Astrocyte (in vitro differentiated cells and primary cell): Measurements from ENCODE around the gene LRPPRC. TPM values are rescaled to one million over a fixed set of nuclear protein-coding genes. Genes with fewer than 3 reads are reported as not detected.

ENCODE experiments used
- DNase-seq: peaks from one replicate; pipeline ENCODE4 v3.0.0-alpha.2; 2010; ENCODE audit warnings: low read depth
- FAIRE-seq: peaks from 2 replicates; lab custom pipeline; 2011; peaks lifted over from hg19 to GRCh38; lab: Jason Lieb, UNC
- H2AFZ ChIP-seq: 2 replicates; pipeline ENCODE4 v1.6.0; 2012; ENCODE audit warnings: low read depth, low read length, inconsistent platforms
- H3K27ac ChIP-seq: 2 replicates; pipeline ENCODE4 v1.5.1; 2011; ENCODE audit warnings: low read depth, low read length, inconsistent platforms
- H3K27me3 ChIP-seq: 2 replicates; pipeline ENCODE4 v1.6.0; 2011; ENCODE audit warnings: low read length, inconsistent platforms; ENCODE audit not compliant: insufficient read depth
- H3K36me3 ChIP-seq: 2 replicates; pipeline ENCODE4 v1.5.1; 2011; ENCODE audit warnings: low read length, inconsistent platforms; ENCODE audit not compliant: insufficient read depth
- H3K4me1 ChIP-seq: 2 replicates; pipeline ENCODE4 v1.5.1; 2011; ENCODE audit warnings: low read length, inconsistent platforms; ENCODE audit not compliant: insufficient read depth
- H3K4me2 ChIP-seq: 2 replicates; pipeline ENCODE4 v1.6.0; 2012; ENCODE audit warnings: low read length, inconsistent platforms
- H3K4me3 ChIP-seq: 2 replicates; pipeline ENCODE4 v1.5.1; 2011; ENCODE audit warnings: low read depth, mild to moderate bottlenecking, low read length, inconsistent platforms; ENCODE audit not compliant: insufficient read depth
- H3K79me2 ChIP-seq: 2 replicates; pipeline ENCODE4 v1.6.0; 2012; ENCODE audit warnings: mild to moderate bottlenecking, low read length, inconsistent platforms; ENCODE audit not compliant: insufficient read depth
- H3K9ac ChIP-seq: 2 replicates; pipeline ENCODE4 v1.6.0; 2012; ENCODE audit warnings: mild to moderate bottlenecking, low read length, inconsistent platforms
- H3K9me3 ChIP-seq: 2 replicates; pipeline ENCODE4 v1.5.1; 2012; ENCODE audit warnings: low read depth, mild to moderate bottlenecking, low read length, inconsistent platforms; ENCODE audit not compliant: insufficient read depth
- H4K20me1 ChIP-seq: 2 replicates; pipeline ENCODE4 v1.6.0; 2012; ENCODE audit warnings: low read length, inconsistent platforms; ENCODE audit not compliant: insufficient read depth
- H3K27ac Mint-ChIP-seq: one replicate; pipeline ENCODE4 v1.8.0; 2021; ENCODE audit warnings: mild to moderate bottlenecking, mixed read lengths; ENCODE audit not compliant: unreplicated experiment
- H3K27me3 Mint-ChIP-seq: one replicate; pipeline ENCODE4 v1.8.0; 2021; ENCODE audit warnings: low read depth, mixed read lengths; ENCODE audit not compliant: unreplicated experiment
- H3K36me3 Mint-ChIP-seq: one replicate; pipeline ENCODE4 v1.8.0; 2021; ENCODE audit warnings: low read depth, mixed read lengths; ENCODE audit not compliant: unreplicated experiment
- H3K4me1 Mint-ChIP-seq: one replicate; pipeline ENCODE4 v1.8.0; 2021; ENCODE audit warnings: low read depth, mixed read lengths; ENCODE audit not compliant: unreplicated experiment
- H3K4me3 Mint-ChIP-seq: one replicate; pipeline ENCODE4 v1.8.0; 2021; ENCODE audit warnings: mild to moderate bottlenecking, moderate library complexity, mixed read lengths; ENCODE audit not compliant: unreplicated experiment
- H3K9me3 Mint-ChIP-seq: one replicate; pipeline ENCODE4 v1.8.0; 2021; ENCODE audit warnings: mild to moderate bottlenecking, mixed read lengths; ENCODE audit not compliant: unreplicated experiment
- CTCF ChIP-seq: IDR thresholded peaks from 2 replicates; pipeline ENCODE4 v1.5.1; 2011; ENCODE audit warnings: low read depth, mild to moderate bottlenecking, inconsistent platforms, low read length, moderate library complexity; ENCODE audit not compliant: insufficient read depth
- EZH2 ChIP-seq: IDR thresholded peaks from 2 replicates; pipeline ENCODE4 v1.6.1; 2012; ENCODE audit warnings: mild to moderate bottlenecking, low read length, inconsistent platforms; ENCODE audit not compliant: insufficient read depth
- total RNA-seq: library from RNA; stranded (reverse); gene quantifications from 2 replicates; pipeline ENCODE4 v1.2.1, GENCODE V29; 2021

Gene LRPPRC
- total RNA-seq, 1 donor from 2014 or later: 94.9 TPM

GRCh38 chr2:44044281-44044720 lies 48.5 kb upstream of the LRPPRC start:
- no peak overlapping the region for H3K27ac ChIP-seq
- no peak overlapping the region for H3K4me3 ChIP-seq
- H3K9ac ChIP-seq: no peak overlapping the region
- H3K4me1 Mint-ChIP-seq: no peaks in the 10 kb centered on the region
- no peaks in the 10 kb centered on the region for H3K79me2 ChIP-seq
- no peaks in the 10 kb centered on the region for H3K9me3 ChIP-seq
- H3K4me2 ChIP-seq: peak overlapping the region; percentile 66
- FAIRE-seq (no peak), DNase-seq (peak; percentile 33)
- H3K9me3 Mint-ChIP-seq: peaks cover 8% of the 10 kb centered on the region
- no peaks in the 10 kb centered on the region for H3K4me1 ChIP-seq
- no peaks in the 10 kb centered on the region for H3K36me3 Mint-ChIP-seq
- TF ChIP-seq CTCF: peak; percentile 83
- no peak for TF ChIP-seq EZH2
- no peaks in the 10 kb centered on the region for H3K36me3 ChIP-seq
- H2AFZ ChIP-seq: peak overlapping the region; percentile 65
- H3K27me3 ChIP-seq: no peaks in the 10 kb centered on the region
- no peaks in the 10 kb centered on the region for H4K20me1 ChIP-seq
- peaks cover 6% of the 10 kb centered on the region for H3K27me3 Mint-ChIP-seq
- no peak overlapping the region for H3K4me3 Mint-ChIP-seq
- H3K27ac Mint-ChIP-seq: no peak overlapping the region

GRCh38 chr2:44040365-44040764 lies 44.6 kb upstream of the LRPPRC start:
- Mint-ChIP-seq H3K4me3 (no peak overlapping the region), H3K36me3 (no peaks in the 10 kb centered on the region), H3K9me3 (no peaks in the 10 kb centered on the region), H3K27ac (no peak overlapping the region), H3K4me1 (no peaks in the 10 kb centered on the region), H3K27me3 (peaks cover 5% of the 10 kb centered on the region)
- no peaks in the 10 kb centered on the region for H3K9me3 ChIP-seq
- no peak overlapping the region for H3K4me3 ChIP-seq
- no peak overlapping the region for H2AFZ ChIP-seq
- DNase-seq (no peak), FAIRE-seq (no peak)
- no peak overlapping the region for H3K4me2 ChIP-seq
- no peak overlapping the region for H3K9ac ChIP-seq
- TF ChIP-seq EZH2 (no peak), CTCF (no peak)
- no peaks in the 10 kb centered on the region for H4K20me1 ChIP-seq
- H3K27me3 ChIP-seq: peaks cover 5% of the 10 kb centered on the region
- no peaks in the 10 kb centered on the region for H3K79me2 ChIP-seq
- H3K4me1 ChIP-seq: no peaks in the 10 kb centered on the region
- no peak overlapping the region for H3K27ac ChIP-seq
- no peaks in the 10 kb centered on the region for H3K36me3 ChIP-seq

- Histone ChIP-seq H3K9ac (no peak overlapping the region), H3K79me2 (no peaks in the 10 kb centered on the region), H3K9me3 (no peaks in the 10 kb centered on the region), H3K4me1 (no peaks in the 10 kb centered on the region), H3K27me3 (peaks cover 5% of the 10 kb centered on the region), H4K20me1 (no peaks in the 10 kb centered on the region), H3K36me3 (no peaks in the 10 kb centered on the region), H3K4me3 (no peak overlapping the region), H3K4me2 (no peak overlapping the region), H3K27ac (no peak overlapping the region), H2AFZ (no peak overlapping the region)
- no peak for TF ChIP-seq EZH2
- TF ChIP-seq CTCF: no peak
- H3K4me1 Mint-ChIP-seq: no peaks in the 10 kb centered on the region
- H3K4me3 Mint-ChIP-seq: no peak overlapping the region
- H3K9me3 Mint-ChIP-seq: no peaks in the 10 kb centered on the region
- H3K36me3 Mint-ChIP-seq: no peaks in the 10 kb centered on the region
- FAIRE-seq (no peak), DNase-seq (no peak)
- H3K27me3 Mint-ChIP-seq: peaks cover 5% of the 10 kb centered on the region
- H3K27ac Mint-ChIP-seq: no peak overlapping the region
Observed at GRCh38 chr2:44038277-44038676, 42.5 kb upstream of the LRPPRC start.
